Kidney (tissue), 14 donors: ENCODE data around the gene P2RX7. TPM values are rescaled to one million over a fixed set of nuclear protein-coding genes. Genes with fewer than 3 reads are reported as not detected.

Source experiments
- DNase-seq, 5 donors: peaks; one replicate each; pipeline ENCODE4 v3.0.0-alpha.2; 2013 to 2020
- FAIRE-seq: peaks from 2 replicates; lab custom pipeline; 2012; peaks lifted over from hg19 to GRCh38; lab: Jason Lieb, UNC
- H3K27ac ChIP-seq, 2 donors: one replicate each; pipeline ENCODE4 v1.7.0; 2013; ENCODE audit warnings: low read depth in 2 of 2, low read length in 2 of 2, inconsistent platforms in 1 of 2
- H3K27me3 ChIP-seq: one replicate; pipeline ENCODE4 v1.7.1; 2013; ENCODE audit warnings: low read length, inconsistent platforms; ENCODE audit not compliant: control insufficient read depth, insufficient read depth
- H3K36me3 ChIP-seq, 3 donors: one replicate each; pipeline versions ENCODE4 v1.7.0 to v1.7.1; 2013; ENCODE audit warnings: low read length in 3 of 3, control low read depth in 1 of 3, inconsistent platforms in 1 of 3; ENCODE audit not compliant: insufficient read depth in 3 of 3, control insufficient read depth in 2 of 3
- H3K4me1 ChIP-seq, 3 donors: one replicate each; pipeline versions ENCODE4 v1.7.0 to v1.7.1; 2013; ENCODE audit warnings: low read length in 3 of 3, inconsistent platforms in 1 of 3, low read depth in 1 of 3; ENCODE audit not compliant: control insufficient read depth in 2 of 3, insufficient read depth in 2 of 3
- H3K4me3 ChIP-seq, 3 donors: one replicate each; pipeline versions ENCODE4 v1.7.0 to v1.8.1; 2013; ENCODE audit warnings: low read length in 3 of 3, control low read depth in 1 of 3, inconsistent platforms in 1 of 3
- H3K9ac ChIP-seq, 3 donors: one replicate each; pipeline versions ENCODE4 v1.7.0 to v1.7.1; 2013; ENCODE audit warnings: low read length in 3 of 3, control low read depth in 1 of 3, inconsistent platforms in 1 of 3
- H3K9me3 ChIP-seq, 3 donors: one replicate each; pipeline versions ENCODE4 v1.7.0 to v1.7.1; 2013; ENCODE audit warnings: low read length in 3 of 3, control low read depth in 1 of 3, inconsistent platforms in 1 of 3; ENCODE audit not compliant: control insufficient read depth in 2 of 3, insufficient read depth in 1 of 3
- intact Hi-C: fragments of 100-400 bp; cut with DNase I; formaldehyde crosslinking; loops from one replicate; pipeline ENCODE4 v1.11.1; 2022
- polyA plus RNA-seq: library from polyadenylated mRNA; stranded (reverse); fragments of 350-450 nt; fragmentation: Illumina TruSeq; extraction: RNeasy Lipid Tissue Mini Kit (QIAGEN cat#74804); gene quantifications from one replicate; pipeline ENCODE4 v1.2.3, GENCODE V29; 2014; ENCODE audit warnings: low read depth, low replicate concordance; ENCODE audit not compliant: insufficient read depth
- total RNA-seq: library from RNA; stranded (reverse); fragmentation: NEBNext Ultra II Directional; extraction: Animal tissue kit (Norgen Biotek cat#: 25700); gene quantifications from one replicate; pipeline ENCODE4 v1.2.1, GENCODE V29; 2021
- TF ChIP-seq, protein P1 (sequence below): IDR thresholded peaks from 3 replicates; pipeline ENCODE4 v1.5.1; 2012; ENCODE audit warnings: mild to moderate bottlenecking, moderate library complexity, borderline replicate concordance; ENCODE audit not compliant: insufficient read depth; ENCODE audit errors: extremely low read depth
- donor health status: control.
- donor health status: control.
- donor health status: control.
- donor health status: control.
- donor health status: control.
- donor health status: DM: yes; HTN: yes; CAD: no.
- donor health status: Normal renal cell carcinoma (clear cell type).

Gene P2RX7
- total and polyA plus RNA-seq, 2 donors from 2014 or later = 0.45 to 3.5 TPM

DNA sequence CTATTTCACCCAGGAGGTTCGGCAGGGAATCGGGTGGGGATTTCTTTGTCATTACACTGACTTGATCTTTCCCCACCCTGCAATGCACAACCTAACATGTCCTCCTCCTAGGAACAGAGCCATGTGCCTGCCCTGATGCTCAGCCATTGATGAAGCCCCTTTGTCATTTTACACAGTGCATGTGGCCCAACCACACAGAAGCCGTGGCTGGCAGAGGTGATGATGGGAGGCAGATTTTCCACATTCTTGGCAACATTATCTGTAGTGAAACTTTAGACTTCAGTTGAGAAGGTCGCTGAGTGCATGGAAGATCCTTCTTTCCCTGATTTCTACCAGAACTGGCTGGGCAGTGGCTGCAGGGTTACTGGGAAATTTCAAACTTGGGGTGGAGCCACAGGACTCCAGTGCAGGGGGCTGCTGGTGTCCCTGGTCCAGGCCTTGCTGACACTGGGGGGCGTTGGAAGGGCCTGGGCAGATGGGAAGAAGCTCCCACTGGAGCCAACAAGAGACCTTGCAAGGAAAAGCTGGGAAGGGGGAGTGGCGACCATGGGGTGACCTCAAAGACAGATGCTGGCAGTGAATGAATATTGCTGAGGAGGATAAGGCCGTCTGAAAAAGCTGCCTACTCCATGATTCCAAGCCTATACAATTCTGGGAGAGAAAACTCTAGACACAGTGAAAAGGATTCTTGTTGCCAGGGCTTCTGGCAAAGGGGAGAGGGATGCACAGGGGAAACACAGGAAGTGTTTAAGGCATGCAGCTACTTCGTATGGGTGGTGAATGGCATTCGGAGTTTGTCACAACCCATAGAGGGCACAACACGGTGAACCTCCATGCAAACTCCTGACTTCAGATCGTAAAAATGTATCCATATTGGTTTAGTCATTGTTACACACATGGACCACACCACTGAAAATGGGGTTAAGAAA lies 41.8 kb upstream of the P2RX7 start:
- intact Hi-C loops = no loop called here
- no peak overlapping the region for H3K27ac ChIP-seq
- H3K4me1 ChIP-seq = peaks cover 0 to 8% (median 4%) of the 10 kb centered on the region in 3 donors
- FAIRE-seq = no peak
- no peaks in the 10 kb centered on the region for H3K27me3 ChIP-seq
- H3K9ac ChIP-seq = no peak overlapping the region
- H3K9me3 ChIP-seq = no peaks in the 10 kb centered on the region
- H3K4me3 ChIP-seq = no peak overlapping the region
- TF ChIP-seq, protein P1, sequence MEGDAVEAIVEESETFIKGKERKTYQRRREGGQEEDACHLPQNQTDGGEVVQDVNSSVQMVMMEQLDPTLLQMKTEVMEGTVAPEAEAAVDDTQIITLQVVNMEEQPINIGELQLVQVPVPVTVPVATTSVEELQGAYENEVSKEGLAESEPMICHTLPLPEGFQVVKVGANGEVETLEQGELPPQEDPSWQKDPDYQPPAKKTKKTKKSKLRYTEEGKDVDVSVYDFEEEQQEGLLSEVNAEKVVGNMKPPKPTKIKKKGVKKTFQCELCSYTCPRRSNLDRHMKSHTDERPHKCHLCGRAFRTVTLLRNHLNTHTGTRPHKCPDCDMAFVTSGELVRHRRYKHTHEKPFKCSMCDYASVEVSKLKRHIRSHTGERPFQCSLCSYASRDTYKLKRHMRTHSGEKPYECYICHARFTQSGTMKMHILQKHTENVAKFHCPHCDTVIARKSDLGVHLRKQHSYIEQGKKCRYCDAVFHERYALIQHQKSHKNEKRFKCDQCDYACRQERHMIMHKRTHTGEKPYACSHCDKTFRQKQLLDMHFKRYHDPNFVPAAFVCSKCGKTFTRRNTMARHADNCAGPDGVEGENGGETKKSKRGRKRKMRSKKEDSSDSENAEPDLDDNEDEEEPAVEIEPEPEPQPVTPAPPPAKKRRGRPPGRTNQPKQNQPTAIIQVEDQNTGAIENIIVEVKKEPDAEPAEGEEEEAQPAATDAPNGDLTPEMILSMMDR = no peak
- peak in 2 of 5 donors; percentile 16 to 36 for DNase-seq
- no peaks in the 10 kb centered on the region for H3K36me3 ChIP-seq

DNA sequence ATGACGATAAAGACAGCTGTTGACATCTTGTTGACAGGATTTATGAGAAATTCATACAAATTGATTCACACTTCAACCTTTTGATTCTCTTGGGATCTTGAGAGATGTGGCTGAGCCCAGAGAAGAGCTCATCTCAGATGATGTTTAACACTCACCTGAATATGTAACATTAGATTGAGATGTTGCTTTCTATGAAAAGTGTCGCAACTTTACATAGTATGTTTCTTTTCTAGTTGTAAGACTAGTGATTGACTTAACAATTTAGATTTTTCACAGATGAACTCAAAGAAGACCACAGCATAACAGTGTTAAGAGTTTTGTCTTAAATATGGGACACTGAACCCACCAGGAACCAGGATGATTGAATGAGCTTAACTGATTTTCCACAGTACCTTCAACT lies 40.6 kb upstream of the P2RX7 start:
- H3K9me3 ChIP-seq = no peaks in the 10 kb centered on the region
- FAIRE-seq (no peak), DNase-seq (no peak)
- intact Hi-C loops = no loop called here
- no peak overlapping the region for H3K9ac ChIP-seq
- no peak overlapping the region for H3K4me3 ChIP-seq
- TF ChIP-seq, protein P1 = no peak
- H3K36me3 ChIP-seq = no peaks in the 10 kb centered on the region
- peaks cover 0 to 8% (median 4%) of the 10 kb centered on the region in 3 donors for H3K4me1 ChIP-seq
- no peaks in the 10 kb centered on the region for H3K27me3 ChIP-seq
- H3K27ac ChIP-seq = no peak overlapping the region

DNA sequence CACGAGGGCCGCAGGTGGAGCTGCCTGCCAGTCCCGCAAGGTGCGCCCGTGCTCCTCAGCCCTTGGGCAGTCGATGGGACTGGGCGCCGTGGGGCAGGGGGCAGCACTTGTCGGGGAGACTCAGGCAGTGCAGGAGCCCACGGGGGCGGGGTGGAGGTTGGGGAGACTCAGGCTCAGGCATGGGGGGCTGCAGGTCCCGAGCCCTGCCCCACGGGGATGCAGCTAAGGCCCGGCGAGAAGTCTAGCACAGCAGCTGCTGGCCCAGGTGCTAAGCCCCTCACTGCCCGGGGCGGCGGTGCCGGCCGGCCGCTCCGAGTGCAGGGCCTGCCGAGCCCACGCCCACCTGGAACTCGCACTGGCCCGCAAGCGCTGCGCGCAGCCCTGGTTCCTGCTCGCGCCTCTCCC lies 39.2 kb upstream of the P2RX7 start:
- H3K36me3 ChIP-seq = no peaks in the 10 kb centered on the region
- FAIRE-seq (no peak), DNase-seq (peak in 1 of 5 donors; percentile 69)
- no peak overlapping the region for H3K4me3 ChIP-seq
- no peaks in the 10 kb centered on the region for H3K9me3 ChIP-seq
- intact Hi-C loops = no loop called here
- peaks cover 0 to 6% (median 4%) of the 10 kb centered on the region in 3 donors for H3K4me1 ChIP-seq
- TF ChIP-seq, protein P1 = no peak
- no peak overlapping the region for H3K9ac ChIP-seq
- H3K27ac ChIP-seq = no peak overlapping the region
- no peaks in the 10 kb centered on the region for H3K27me3 ChIP-seq
